Stimulated activated CD4-positive, alpha-beta T cell treated with anti-CD3 and anti-CD28 coated beads, Interleukin-1b, Interleukin-23, amount 100 ng/mL, for 24 hours (primary cell): ENCODE data around the gene RNLS.

Experiments
- DNase-seq, 4 experiments: peaks; one replicate each; pipeline ENCODE4 v3.0.0-alpha.2; 2020; ENCODE audit warnings: low read depth in 4 of 4, low spot score in 1 of 4

Gene RNLS

DNA sequence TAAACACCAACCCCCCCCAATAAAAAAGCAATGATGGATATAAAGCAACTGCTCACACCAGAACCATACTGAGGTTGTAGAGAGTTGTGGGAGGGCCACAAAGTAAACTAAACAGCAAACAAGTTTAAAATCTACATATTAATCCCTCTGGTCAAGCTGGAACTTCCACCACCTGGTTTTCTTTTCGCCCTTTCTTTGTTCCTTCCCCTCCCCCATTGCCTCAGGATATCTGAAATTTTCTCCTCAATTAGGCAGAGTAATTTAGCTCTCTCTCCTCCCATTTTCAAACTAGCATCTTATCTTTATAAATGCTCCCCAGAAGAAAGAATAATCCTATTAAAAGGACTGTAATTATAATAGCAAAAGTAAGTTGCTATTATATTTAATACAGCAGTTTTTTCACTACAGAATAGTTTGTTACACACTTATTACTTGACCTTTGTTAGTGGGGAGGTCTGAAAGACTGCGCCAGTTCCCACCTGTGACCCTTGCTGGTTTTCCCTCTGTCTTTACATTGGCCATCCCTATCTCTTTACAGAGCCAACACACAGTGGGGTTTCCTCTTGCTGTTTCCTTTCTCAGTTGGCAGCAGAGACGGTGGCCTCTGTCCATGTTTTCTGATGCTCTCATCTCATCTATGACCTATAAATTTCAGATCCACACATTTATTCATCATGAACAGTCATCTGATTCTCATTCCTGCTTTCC lies 235.4 kb downstream of the RNLS start:
- no peak for DNase-seq

DNA sequence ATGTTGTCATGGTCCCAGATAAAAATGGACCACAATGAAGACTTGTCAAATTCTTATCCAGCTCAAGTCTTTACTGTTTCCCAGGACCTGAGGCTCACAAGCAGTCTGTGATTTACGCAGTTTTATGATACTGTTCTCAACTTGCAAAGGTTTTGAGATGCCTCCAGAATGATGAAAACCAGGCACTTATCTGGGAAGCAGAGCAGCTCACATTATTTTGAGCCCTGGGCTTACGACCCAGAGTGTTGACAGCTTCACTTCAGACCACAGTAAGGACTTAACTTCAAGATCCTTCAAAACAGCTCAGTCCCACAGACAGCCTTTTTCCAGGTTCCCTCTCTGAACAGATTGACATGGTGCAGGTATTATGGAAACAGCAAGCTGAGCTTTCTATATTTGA lies 236.1 kb downstream of the RNLS start:
- DNase-seq: no peak

DNA sequence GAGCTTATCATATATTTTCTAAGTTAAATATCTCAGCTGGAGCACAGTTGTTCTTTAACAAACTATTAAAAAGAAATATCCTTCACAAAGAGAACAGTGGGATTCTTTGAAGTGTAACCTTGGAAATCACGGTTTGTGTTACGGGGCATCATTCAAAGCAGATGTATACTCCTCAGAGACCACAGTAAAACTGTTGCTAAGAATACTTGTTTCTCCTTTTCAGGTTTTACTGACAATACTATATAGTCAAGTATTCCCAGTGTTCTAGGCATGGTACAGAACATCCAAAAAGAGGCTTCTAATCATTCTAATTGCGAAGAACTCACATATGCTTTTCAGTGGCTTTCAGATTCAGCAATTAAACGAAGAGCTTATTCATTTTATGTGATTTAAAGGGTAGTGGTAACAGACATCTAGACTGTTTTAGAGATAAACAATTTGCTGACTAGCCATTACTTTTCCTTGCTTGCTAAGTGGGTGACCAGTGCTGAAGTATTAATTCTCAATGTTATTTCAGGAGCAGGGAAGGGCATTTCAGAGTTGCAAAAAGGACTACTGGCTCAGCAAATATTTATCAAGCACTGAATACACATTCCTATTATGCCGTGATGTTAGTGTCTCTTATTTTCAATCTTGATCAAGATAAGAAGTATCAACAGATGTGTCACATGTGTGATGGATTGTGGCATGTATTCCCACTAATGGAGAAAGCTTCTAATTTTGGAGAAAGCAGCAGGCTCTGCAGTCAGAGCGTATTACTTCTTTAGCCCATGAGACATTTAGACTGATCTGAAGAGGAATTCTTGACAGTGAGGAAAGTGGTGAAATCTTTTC lies 236.8 kb downstream of the RNLS start:
- DNase-seq: no peak

DNA sequence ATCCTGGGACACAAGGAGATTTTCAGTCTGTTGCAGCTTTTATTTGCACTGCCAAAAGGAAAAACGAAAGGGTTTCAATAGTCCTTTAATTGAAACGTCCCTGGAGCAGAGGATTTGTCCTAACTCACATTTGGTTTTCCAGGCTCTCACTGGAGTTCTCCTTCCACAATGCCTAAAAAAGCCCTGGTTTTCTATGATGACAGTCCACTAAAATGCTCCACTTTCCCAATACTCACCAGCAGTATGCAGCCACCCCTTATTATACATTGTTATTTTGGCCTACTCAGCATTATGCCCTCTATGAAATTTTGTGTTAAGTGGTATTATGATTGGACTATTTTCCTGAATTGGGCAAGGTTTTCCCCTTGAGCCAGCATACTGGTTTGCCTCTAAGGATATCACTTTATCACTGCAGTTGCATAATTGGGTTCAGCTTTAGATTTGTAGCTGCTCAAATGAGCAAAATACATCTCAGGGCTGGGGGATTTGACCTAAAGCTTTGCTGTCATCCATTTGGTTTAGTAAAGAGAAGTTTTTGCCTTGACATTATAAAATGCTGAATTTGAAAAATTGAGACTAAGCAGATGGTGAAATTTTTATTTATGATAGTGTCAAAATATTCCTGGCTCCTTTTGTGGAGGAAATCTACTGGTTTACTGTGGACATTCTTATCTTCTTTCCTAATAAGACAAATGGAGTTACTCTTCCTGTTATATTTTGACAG lies 239.2 kb downstream of the RNLS start:
- DNase-seq: no peak

DNA sequence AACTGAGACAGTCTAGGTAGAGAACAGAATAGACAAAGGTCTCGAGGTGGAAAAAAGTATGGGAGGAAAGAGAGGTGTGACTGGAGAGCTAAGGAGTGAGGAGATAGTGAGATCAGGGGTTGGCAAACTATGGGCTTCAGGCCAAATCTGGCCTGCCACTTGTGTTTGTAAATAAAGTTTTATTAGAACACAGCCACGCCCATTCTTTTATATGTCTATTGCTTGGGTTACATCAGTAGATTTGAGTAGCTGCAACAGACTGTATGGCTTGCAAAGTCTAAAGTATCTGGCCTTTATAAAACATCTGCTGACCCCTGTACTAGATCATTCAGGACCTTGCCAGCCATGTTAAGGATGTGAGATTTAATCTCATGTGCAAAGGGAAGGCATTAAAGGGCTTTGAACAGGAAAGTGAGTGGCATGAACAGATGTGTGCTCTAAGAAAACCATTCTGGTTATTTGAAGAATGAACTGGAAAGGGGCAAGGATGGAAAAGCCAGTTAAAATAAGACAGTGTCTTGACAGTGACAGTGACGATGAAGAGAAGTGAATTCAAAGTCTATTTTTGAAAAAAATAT lies 240.3 kb downstream of the RNLS start:
- DNase-seq: no peak

DNA sequence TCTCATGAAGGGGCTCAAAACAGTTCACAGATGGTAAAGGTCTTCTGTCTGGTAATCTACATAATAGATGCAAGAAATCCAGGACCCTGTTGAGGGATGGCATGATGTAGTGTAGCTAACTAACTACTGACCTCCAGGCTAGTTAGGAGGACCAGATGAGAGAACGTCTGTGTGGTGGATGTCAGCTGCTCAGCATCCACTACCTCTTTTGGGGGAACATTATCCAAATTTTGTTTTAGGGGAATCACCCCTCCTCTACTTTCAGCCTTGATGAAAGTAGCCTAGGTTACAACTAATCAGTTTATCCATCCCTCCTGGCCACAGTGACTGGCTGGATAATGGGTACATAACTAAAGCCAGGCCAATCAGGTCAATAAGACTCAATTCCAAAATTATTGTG lies 246.0 kb downstream of the RNLS start:
- DNase-seq: no peak

DNA sequence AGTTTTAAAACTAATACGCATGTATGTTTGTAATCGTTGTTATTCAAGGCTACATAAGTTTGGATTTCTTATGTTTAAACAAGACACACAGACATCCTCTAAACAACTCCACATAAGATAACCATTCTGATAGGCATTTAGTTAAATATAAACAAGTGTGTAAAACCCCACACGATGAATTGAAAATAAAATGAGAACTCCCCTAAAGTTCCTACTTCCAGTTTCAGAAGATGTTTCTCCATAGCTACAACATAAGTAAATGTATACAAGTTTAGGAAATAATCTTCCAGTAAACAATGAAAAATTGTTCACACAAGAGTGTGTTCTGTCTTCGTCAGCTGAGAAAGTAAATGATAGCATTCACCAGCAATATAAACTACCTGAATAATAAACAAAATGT lies 246.8 kb downstream of the RNLS start:
- no peak for DNase-seq

DNA sequence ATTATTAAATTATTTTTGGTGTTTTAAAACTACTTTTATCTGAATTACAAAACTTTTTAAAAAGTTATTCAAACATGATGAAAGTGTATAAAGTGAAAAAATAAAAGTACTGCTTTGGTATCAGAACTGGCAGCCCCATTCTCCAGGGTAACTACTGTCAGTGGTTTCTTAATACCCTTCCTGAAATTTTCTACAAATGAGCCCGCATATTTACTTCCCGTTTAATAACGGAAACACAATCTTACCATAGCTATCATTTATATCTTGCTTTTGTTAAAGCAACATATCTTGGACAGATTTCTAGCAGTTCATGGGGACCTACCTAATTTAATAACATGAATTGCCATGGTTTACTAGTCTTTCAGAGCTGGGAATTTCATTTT lies 249.9 kb downstream of the RNLS start:
- DNase-seq: no peak

DNA sequence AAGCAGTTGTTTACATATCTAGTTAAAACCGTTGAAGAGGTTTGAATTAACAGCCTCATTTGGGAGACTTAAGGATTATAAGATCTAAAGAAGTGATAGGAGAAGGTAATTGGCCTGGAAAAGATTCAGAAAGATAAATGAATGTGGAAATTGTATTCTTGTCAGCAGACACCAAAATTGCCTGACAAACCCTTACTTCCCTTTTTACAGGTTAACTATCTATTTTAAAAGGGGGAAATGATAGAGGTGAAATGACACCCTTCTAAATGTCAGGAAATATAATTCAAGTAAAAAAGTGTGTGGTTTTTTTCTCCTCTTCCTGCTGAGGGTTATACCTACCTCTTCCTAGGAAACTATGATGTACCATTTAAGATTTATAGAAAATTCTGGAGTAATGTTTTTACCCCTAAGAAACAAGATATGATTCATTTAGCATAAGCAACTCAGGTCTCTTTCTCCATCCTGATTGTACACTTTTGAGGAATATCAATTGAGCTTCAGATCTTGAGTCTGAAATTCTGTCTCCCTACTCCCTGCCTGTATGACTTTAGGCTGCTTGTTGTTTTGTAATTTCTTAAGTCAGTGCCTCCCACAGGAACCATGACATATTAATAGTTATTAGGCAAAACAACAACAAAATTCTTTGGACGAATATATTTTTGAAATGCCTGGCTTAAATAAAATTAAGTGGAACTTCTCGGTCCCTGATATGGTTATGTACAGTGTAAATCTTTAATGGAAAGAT lies 250.4 kb downstream of the RNLS start:
- DNase-seq: no peak

DNA sequence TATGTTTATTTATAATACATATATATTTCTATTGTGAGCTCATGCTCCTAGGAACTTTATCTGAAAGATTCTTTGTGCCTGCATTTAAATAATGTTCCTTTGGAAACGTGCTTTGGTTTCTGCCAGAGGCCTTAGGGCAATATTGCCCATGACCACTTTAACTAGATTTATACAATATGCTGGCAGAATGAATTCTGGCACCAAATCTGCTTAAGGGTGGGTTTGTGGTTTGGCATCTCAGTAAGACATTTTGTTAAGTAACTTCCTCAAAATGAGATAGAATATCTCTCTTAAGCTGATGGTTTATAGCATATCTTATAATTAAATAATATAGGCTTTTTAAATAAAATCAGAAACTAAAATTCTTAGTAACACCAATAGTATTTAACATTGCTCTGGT lies 252.9 kb downstream of the RNLS start:
- DNase-seq: no peak

DNA sequence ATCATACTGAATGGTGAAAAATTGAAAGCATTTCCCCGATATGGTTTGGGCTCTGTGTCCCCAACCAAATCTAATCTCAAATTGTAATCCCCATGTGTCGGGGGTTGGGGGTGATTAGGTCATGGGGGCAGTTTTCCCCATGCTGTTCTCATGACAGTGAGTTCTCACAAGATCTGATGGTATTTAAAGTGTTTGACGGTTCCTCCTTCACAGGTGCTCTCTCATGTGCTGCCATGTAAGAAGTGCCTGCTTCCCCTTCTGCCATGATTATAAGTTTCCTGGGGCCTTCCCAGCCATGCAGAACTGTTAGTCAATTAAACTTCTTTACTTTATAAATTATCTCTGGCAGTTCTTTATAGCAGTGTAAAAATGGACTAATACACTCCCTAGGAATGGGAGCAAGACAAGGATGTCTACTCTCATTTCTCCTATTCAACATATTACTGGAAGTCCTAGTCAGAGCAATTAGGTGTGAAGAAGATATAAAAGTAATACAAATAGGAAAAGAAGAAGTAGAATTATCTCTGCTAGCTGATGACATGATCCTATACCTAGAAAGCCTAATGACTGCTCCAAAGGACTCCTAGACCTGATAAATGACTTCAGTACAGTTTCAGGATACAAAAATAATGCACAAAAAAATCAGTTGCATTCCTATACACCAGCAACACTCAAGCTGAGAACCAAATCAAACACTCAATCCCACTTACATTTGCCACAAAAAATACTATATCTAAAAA lies 260.6 kb downstream of the RNLS start:
- DNase-seq: no peak

DNA sequence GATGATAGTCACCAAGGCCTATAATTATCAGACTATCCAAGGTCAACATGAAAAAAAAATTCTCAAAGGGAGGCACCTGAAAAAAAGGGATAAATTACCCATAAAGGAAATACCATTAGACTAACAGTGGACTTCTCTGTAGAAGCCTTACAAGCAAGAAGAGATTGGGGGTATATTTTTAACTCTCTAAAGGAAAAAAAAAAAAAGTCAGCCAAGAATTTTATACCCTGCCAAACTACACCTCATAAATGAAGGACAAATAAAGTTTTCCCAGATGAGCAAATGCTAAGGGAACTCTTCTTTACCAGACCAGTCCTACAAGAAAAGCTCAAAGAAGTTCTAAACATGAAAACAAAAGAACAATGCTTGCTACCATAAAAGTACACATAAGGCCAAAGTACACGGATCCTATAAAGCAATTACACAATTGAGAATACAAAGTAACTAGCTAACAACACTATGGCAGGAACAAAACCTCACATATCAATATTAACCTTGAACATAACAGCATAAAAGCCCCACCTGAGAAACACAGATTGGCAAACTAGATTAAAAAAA lies 263.1 kb downstream of the RNLS start:
- no peak for DNase-seq

DNA sequence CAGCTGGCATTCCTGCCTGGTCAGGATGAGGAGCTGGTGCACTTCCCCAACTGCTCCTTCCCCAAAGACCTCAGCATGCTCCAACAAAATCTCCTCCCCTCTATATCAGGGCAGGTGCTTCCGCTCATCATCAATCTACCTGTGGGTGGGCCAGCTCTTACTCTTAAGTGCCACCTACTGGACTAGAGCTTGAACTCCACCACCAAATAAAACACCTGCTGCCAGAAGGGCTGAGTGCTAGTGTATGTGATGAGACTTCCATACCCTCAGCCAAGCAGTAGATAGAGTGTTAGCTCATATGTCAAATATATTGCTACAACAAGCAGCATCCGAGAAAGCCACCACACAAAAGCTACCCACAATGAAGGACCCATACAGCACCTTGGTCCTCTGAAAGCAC lies 264.3 kb downstream of the RNLS start:
- DNase-seq: no peak

DNA sequence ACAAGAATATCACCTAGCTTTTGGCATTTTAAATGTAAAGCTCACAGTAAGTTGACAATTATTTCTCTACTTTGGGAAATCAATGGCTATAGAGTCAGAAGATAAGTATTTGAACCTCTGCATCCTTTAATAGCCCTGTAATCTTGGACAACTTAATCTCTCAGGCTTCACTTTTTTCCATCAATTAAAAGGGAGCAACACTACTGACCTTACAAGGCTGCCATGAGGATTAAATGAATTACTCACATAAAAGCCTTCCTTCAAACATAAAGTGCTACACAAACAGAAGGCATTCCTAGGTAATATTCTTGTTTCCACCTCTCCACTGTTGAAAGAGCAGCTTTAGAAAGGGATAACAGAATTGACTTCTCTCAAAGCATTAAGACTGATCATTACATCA lies 266.0 kb downstream of the RNLS start:
- DNase-seq: no peak

DNA sequence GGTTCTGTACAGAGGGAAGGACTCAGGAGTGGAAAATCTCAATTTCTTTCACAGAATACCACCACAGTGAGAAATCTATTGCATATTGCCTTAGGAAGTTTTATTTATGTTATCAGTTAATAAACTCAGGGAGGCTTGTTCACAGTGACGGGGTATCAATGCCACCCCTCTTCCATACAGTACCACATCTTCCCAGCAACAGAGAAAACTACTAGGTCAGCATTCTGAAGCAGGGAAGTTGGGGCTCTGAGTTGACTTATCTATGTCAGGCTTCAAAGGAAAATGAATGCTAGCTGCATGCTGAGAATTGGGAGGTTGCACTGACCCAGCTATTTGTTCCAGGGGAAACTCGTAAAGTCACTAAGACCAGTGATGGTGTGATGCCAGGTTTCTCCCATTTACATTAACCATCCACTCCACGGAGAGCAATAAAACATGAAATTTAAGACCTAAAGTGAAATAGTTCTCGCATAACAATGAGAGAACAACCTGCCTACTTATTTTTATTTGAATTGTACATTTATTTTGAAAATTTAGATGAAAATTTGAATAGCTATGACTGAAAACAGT lies 266.7 kb downstream of the RNLS start:
- no peak for DNase-seq

DNA sequence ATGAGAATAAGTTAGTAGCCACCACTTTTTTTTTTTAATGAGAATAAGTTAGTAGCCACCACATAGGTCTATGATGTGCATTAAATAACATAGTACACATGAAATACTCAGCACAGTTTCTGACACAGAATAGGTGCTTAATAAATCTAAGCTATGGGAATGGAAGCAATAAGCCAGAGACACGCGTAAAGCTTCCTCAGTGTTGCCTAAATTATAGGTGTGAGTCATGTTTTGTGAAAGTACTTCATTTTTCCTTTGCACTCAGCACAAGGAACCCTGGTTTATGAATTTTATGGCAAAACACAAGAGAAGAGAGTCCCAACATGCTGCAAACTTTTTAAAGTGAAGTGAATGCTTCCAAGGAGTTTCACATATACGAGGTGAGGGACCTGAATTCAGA lies 267.4 kb downstream of the RNLS start:
- no peak for DNase-seq

DNA sequence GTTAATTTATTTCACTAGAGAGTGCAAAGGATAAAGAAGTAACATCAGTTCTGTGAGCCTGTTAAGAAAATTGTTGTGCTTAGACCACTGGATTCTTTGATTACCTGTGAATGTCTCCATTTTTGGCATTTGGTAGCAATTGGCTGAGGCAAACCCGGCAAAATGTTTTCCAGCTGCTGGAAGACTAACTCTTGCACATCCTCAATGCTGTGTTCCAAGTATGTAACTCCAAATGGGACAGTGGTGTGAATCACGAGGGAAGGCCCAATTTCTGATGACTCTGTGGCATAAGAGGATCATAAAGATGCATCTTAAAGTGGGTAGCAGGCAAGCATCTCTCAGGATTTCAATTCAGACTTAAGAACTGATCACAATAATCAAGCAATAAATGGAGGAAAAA lies 268.8 kb downstream of the RNLS start:
- no peak for DNase-seq

DNA sequence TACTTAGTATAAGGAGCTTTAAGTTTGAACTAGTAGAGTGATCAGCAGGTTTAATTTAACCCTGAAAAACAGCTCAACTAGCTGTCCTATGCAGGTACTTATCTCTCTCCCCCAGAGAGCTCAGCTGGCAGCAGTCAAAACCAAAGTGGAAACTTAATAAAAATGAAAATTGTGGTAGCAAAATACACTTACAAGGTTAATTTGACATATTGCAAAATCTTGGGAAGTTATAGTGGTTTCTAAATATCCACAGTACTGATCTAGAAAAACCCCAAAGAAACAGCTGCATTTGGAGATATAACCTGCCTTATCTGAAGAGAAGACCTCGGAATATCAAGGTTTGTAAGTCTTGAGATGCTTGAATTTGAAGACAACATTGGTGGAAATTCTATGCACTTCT lies 269.2 kb downstream of the RNLS start:
- no peak for DNase-seq

DNA sequence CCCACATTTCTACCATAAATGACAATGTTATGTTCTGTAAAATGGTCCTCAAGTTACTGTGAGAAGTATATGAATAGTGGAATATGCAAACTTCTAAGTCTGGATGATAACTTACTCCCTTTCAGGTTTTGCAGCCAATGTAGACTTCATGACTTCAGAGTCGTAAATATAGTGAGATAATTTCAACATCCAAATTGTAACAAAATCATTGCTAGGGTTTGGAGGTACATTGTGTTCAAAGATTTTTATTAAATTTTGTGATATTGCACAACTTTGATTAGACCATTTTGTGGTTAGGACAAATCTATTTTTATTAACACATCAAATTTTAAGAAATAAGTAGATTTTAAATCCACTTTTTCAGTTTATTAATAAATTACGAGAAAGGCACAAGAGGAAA lies 270.3 kb downstream of the RNLS start:
- no peak for DNase-seq

DNA sequence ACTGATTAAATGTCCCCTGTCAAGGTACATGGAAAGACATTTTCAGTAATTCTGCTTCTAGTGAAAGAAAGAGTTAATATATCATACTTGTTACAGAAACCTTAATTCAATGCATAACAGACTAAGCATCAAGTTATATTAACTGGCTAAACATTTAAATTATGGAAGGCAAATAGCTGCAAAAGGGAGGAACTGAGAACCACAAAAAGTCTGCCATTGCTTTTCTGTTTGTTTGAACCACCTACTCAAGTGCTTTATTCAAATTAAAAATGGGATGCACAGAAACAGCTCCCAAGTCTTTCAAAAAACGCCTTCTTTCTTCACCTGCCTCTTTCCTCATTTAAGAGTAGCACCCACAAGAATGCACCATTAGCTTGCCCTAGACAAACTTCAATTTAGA lies 271.9 kb downstream of the RNLS start:
- DNase-seq: no peak
